Heart left ventricle (tissue), 16 donors: ENCODE results near the gene TRMT61A. TPM values are rescaled to one million over a fixed set of nuclear protein-coding genes. Genes with fewer than 3 reads are reported as not detected.

Source experiments
- ATAC-seq, 4 donors: fragments of 200-7000 bp; cut with Tn5 transposase; one replicate each; pipeline ENCODE4 v1.9.1; 2020 to 2022; ENCODE audit warnings: moderate library complexity in 4 of 4, mild to moderate bottlenecking in 3 of 4, moderate number of reproducible peaks in 1 of 4
- DNase-seq, 5 donors: peaks; one replicate each; pipeline ENCODE4 v3.0.0-alpha.2; 2020
- H3K27ac ChIP-seq, 12 donors: fragments of 200-600 bp; sonication (generic) in 4 of 12; one replicate each; pipeline versions ENCODE4 v1.5.0 to v1.8.0; 2016 to 2022; ENCODE audit warnings: mild to moderate bottlenecking in 2 of 12
- H3K27me3 ChIP-seq, 9 donors: fragments of 200-600 bp; sonication (generic) in 2 of 9; one replicate each; pipeline versions ENCODE4 v1.5.1 to v1.8.0; 2016 to 2022; ENCODE audit warnings: mild to moderate bottlenecking in 3 of 9
- H3K36me3 ChIP-seq, 9 donors: fragments of 200-600 bp; sonication (generic) in 2 of 9; one replicate each; pipeline versions ENCODE4 v1.5.0 to v1.8.0; 2018 to 2022; ENCODE audit warnings: mild to moderate bottlenecking in 2 of 9
- H3K4me1 ChIP-seq, 12 donors: fragments of 200-600 bp; sonication (generic) in 4 of 12; one replicate each; pipeline versions ENCODE4 v1.5.0 to v1.8.0; 2016 to 2022; ENCODE audit warnings: mild to moderate bottlenecking in 3 of 12
- H3K4me3 ChIP-seq, 12 donors: fragments of 200-600 bp; sonication (generic) in 4 of 12; one replicate each; pipeline versions ENCODE4 v1.5.0 to v1.8.0; 2017 to 2022; ENCODE audit warnings: mild to moderate bottlenecking in 9 of 12, moderate library complexity in 4 of 12
- H3K9me3 ChIP-seq, 12 donors: fragments of 200-600 bp; sonication (generic) in 4 of 12; one replicate each; pipeline versions ENCODE4 v1.5.0 to v1.8.0; 2016 to 2022; ENCODE audit warnings: mild to moderate bottlenecking in 1 of 12
- POLR2A ChIP-seq, 2 donors: fragments of 450-650 bp; IDR thresholded peaks; one replicate each; pipeline ENCODE4 v1.6.1; 2017; ENCODE audit warnings: antibody characterized with exemption in 2 of 2, mild to moderate bottlenecking in 2 of 2, moderate library complexity in 2 of 2
- WGBS, 4 donors: extraction: QIAGEN DNeasy Blood & Tissue Kit in 2 of 4; methylation state at CpG; one replicate each; pipeline versions ENCODE4 v1.1.5 to v1.1.7; 2013 to 2018; 5-methylcytosine and 5-hydroxymethylcytosine counted together
- intact Hi-C, 10 donors: fragments of 100-400 bp; cut with DNase I; formaldehyde crosslinking; loops; one replicate each; pipeline versions ENCODE4 v1.11.1 to v1.14.2; 2022
- polyA plus RNA-seq, 2 donors: library from polyadenylated mRNA; stranded (reverse); fragments of 200-250 nt; gene quantifications; one replicate each; pipeline ENCODE4 v1.2.3, GENCODE V29; 2013
- total RNA-seq, 9 donors: library from RNA; depleted of rRNA in 2 of 9; stranded (reverse); fragments of >200 nt in 2 of 9; fragmentation: NEBNext Ultra II Directional in 3 of 9; extraction: Animal tissue kit (Norgen Biotek cat#: 25700) in 3 of 9; gene quantifications; one replicate each; pipeline versions ENCODE4 v1.1.0 to v1.2.4, GENCODE V29; 2016 to 2023
- TF ChIP-seq, protein P1 (sequence below), 12 donors: fragments of 200-600 bp; sonication (generic) in 4 of 12; IDR thresholded peaks; one replicate each; pipeline versions ENCODE4 v1.5.0 to v1.8.0; 2018 to 2022; ENCODE audit warnings: antibody characterized with exemption in 12 of 12, mild to moderate bottlenecking in 5 of 12
- donor health status: ischemic (EF 13 %, LVEDD 7.1; RV severe dilation, severe dysfunction).
- donor health status: healthy with polysubstance abuse.
- donor health status: DM: no; HTN: yes; CAD: no.
- donor health status: DM: no; HTN: no; CAD: no.
- donor health status: ischemic (EF 25% LVEDD 6.9; RV normal size, moderate dysfunction).
- donor health status: ischemic (EF 25% LVEDD 5.7; RV mildly dilated, moderate dysfunction).
- donor health status: healthy.
- donor health status: DM: yes; HTN: yes; CAD: no.
- donor health status: ischemic (EF 35%, LVEDD 5.7; RV mildly dilated, moderate dysfunction).
- donor health status: nonischemic (EF 11% LVEDD 7.7; RV severe dilation, severe dysfunction).
- donor health status: DM: yes; HTN: yes; CAD: no.
- donor health status: PGD.
- donor health status: ischemic (EF 29% LVEDD 5.4; RV normal size, mild dysfunction).
- donor health status: nonischemic (EF 23%, LVEDD 6.1; RV moderate dilation, normal function).

The TRMT61A gene
- total and polyA plus RNA-seq, 11 donors = 3.2 to 15.9 (median 5.2) TPM

DNA sequence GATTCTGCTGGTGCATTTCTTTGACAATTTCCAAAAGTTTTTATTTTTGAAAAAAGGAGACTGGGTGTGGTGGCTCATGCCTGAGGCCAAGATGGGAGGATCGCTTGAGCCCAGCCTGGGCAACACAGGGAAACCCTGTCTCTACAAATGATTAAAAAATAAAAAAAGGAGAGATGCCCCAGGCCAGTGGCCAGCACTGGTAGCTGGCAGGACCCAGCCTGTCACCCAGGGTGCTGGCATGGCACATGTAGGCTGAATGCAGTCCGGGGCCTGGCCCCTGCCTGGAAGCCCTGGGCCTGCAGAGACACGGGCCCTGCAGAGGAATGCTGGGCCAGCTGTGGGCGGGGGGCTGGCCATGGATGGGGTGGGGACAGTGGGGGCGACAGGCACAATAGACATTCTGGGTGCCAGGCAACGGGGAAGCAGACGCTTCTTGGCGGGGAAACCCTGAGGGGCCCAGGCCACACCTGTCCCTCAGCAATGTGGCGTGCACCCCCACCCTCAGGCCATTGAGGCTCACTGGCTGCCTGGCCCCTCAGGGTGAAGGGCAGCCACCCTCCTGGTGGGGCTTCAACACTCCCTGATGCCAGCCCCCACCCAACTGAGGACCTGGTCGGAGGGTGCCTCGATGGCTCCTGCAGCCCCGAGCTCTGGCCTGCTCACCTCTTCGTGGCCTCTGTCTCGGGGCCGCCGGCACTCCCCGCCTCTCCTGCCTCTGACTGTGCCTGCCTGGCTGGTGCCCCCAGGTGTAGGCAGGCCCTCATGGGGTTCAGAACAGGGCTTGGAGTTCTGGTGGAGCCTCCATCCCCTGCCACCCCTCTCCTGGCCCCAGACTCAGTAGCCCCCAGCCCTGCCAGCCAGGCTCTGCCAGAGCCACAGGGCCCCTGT lies 12.1 kb downstream of the TRMT61A start:
- Histone ChIP-seq H3K27me3 (no peaks in the 10 kb centered on the region), H3K4me1 (peaks cover 0 to 73% (median 62%) of the 10 kb centered on the region in 12 donors), H3K4me3 (peak overlapping the region in 1 of 12 donors; percentile 0), H3K9me3 (no peaks in the 10 kb centered on the region), H3K36me3 (no peaks in the 10 kb centered on the region), H3K27ac (peak overlapping the region; percentile 27 to 91 (median 64))
- TF ChIP-seq, protein P1, sequence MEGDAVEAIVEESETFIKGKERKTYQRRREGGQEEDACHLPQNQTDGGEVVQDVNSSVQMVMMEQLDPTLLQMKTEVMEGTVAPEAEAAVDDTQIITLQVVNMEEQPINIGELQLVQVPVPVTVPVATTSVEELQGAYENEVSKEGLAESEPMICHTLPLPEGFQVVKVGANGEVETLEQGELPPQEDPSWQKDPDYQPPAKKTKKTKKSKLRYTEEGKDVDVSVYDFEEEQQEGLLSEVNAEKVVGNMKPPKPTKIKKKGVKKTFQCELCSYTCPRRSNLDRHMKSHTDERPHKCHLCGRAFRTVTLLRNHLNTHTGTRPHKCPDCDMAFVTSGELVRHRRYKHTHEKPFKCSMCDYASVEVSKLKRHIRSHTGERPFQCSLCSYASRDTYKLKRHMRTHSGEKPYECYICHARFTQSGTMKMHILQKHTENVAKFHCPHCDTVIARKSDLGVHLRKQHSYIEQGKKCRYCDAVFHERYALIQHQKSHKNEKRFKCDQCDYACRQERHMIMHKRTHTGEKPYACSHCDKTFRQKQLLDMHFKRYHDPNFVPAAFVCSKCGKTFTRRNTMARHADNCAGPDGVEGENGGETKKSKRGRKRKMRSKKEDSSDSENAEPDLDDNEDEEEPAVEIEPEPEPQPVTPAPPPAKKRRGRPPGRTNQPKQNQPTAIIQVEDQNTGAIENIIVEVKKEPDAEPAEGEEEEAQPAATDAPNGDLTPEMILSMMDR (IDR thresholded peaks at IDR 0.05) = no peak
- no peak for TF ChIP-seq POLR2A (IDR thresholded peaks at IDR 0.05)
- ATAC-seq (peak in 1 of 4 donors; percentile 7), DNase-seq (peak in 2 of 5 donors; percentile 39 to 59)
- 59 to 80% (median 70%) methylated on average over 6 to 17 of the region's 17 CpGs for WGBS, 4 donors
- intact Hi-C loops = no loop called here

DNA sequence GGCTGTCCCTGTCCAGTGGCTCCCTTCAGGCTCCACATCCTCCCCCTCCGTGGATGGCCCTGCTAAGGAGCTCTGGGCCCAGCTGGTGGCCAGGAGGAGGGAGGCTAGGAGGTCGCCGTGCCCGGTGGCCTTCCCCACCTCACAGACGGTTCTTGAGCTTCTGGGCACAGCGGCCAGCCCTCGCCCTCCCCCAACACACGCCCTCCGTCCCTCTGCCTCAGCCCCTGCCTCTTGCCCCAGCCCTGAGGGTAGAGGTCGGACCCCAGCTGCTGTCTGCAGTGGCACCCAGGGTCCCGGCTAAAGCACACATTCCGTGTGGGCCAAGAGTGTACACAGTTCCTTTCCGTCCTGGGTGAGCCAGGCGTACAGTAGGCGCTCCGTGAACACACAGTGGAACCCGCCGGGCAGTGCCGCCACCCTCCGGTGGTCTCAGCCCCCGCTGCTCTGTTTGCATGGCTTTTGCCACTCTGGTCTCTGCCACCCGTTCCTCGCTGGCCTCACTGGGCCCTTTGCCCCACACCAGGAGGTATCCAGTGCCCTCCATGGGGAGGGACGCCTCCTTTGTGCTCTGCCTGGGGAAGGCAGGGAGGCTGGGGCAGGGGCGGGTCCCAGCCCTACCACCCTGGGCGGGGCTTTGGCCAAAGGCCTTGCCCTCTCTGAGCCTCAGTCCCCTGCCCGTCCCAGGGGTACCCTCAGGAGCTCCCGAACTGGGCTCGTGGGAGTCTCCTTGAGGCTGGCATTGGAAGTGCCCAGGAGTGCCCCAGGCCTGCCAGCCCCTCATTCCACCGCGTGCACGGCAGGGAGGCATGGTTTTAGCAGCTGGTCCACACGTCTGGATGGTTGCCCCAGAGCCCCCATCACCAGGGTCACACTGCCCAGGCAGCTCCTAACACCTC lies 13.0 kb downstream of the TRMT61A start:
- Histone ChIP-seq H3K4me1 (peaks cover 0 to 78% (median 62%) of the 10 kb centered on the region in 12 donors), H3K9me3 (no peaks in the 10 kb centered on the region), H3K4me3 (peak overlapping the region in 2 of 12 donors; percentile 7 to 15), H3K27me3 (no peaks in the 10 kb centered on the region), H3K36me3 (no peaks in the 10 kb centered on the region), H3K27ac (peak overlapping the region in 10 of 12 donors; percentile 19 to 91 (median 66))
- 68 to 74% (median 71%) methylated on average over 29 to 33 of the region's 33 CpGs for WGBS, 4 donors
- DNase-seq (peak in 2 of 5 donors; percentile 38 to 63), ATAC-seq (no peak)
- intact Hi-C loops = loop anchor here in 1 of 10 donors (2.0 kb wide), 1 partner anchor 23 kb away; no protein-coding TSS in a partner anchor
- TF ChIP-seq, protein P1 (IDR thresholded peaks at IDR 0.05) = peak in 1 of 12 donors; percentile 7
- TF ChIP-seq POLR2A (IDR thresholded peaks at IDR 0.05) = no peak

DNA sequence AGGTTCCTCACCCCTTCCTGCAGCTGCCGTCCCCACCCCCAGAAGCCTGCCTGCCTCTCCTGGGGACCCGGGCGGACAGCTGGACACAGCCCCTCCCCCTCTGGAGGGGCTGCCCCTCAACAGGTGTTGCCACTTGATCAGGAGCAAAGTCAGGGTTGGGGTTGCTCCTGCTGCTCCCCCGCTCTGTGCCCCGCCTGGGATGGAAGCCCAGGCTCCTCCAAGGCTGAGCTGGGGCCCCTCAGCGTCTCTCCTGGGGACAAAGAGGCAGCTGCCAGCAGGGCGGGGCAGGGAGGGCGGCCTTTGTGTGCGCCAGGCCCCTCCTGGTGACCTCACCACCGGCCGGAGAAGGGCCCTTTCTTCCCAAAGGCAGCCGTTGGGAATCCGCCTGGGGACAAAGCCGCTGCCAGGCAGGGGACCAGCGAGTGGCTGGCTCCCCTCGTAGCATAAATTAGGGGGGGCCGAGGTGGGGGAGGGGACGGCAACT lies 13.7 kb downstream of the TRMT61A start:
- intact Hi-C loops = loop anchor here in 1 of 10 donors (2.0 kb wide), 1 partner anchor 24 kb away; no protein-coding TSS in a partner anchor
- peaks cover 0 to 2% (median 0%) of the 10 kb centered on the region in 9 donors for H3K36me3 ChIP-seq
- peaks cover 0 to 79% (median 62%) of the 10 kb centered on the region in 12 donors for H3K4me1 ChIP-seq
- peak in 4 of 5 donors; percentile 60 to 83 (median 68) for DNase-seq
- peak overlapping the region in 3 of 12 donors; percentile 7 to 28 (median 15) for H3K4me3 ChIP-seq
- WGBS, 4 donors = 13 to 23% (median 16%) methylated on average over 12 to 18 of the region's 18 CpGs
- H3K27me3 ChIP-seq = no peaks in the 10 kb centered on the region
- TF ChIP-seq, protein P1 (IDR thresholded peaks at IDR 0.05) = no peak
- no peaks in the 10 kb centered on the region for H3K9me3 ChIP-seq
- peak in 3 of 4 donors; percentile 6 to 28 (median 21) for ATAC-seq
- H3K27ac ChIP-seq = peak overlapping the region in 9 of 12 donors; percentile 19 to 91 (median 68)
